Stimulated activated CD4-positive, alpha-beta T cell treated with anti-CD3 and anti-CD28 coated beads, Interleukin-15, amount 100 ng/mL, for 48 hours (primary cell): ENCODE measurements around the gene CWF19L2.

Experiments
- DNase-seq, 2 donors: peaks; one replicate each; pipeline ENCODE4 v3.0.0-alpha.2; 2020; ENCODE audit warnings: low read depth in 2 of 2

The CWF19L2 gene

GRCh38 chr11:107301878-107302277 lies 155.7 kb downstream of the CWF19L2 start:
- no peak for DNase-seq

- no peak for DNase-seq
These were observed 163.8 kb downstream of the CWF19L2 start for GRCh38 chr11:107293677-107294344.

GRCh38 chr11:107282195-107282594 lies 175.4 kb downstream of the CWF19L2 start:
- no peak for DNase-seq
